ENCODE data around the gene KLHDC7B.

KLHDC7B gene

DNA sequence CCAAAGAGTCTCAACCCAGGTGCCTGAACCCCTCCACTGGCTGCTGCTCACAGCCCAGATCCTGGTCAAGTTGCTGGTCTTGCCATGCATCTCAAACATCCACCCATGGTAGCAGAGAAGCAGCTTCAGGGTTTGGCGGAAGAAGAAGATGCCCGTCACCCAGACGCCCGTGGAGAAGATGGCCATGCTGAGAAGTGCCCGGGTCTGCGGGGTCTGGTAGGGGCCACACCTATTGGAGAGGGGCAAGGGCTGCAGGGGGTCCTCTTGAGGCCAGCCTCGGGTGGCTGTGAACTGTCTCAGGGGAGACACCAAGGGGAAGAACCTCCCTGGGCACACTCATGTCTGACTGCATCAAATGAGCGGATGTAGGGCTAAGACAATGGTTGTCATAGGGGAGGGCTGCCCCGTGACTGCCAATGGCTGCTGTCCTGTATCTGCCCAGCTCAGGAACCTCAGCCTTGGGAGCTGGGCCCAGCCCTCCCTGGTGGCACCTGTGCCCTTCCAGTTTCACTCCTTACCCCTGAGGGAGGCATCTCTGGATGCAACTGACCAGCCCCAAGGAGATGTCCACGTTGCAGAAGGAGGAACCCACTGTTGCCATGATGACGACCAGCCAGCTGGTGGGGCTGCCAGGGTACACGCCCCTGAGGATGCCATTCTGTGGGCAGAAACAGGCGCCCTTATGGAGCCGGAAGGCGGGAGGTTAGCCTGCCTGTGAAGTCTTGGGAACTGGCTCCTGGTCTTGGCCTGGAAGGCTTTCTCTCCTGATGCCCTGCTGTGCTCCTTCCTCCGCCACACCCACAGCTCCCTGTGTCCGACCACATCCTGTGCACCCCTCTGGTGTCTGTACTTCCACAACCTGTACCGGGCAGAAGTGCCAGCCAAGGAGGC, 31.4 kb downstream of the KLHDC7B start:
- no peak for DNase-seq

DNA sequence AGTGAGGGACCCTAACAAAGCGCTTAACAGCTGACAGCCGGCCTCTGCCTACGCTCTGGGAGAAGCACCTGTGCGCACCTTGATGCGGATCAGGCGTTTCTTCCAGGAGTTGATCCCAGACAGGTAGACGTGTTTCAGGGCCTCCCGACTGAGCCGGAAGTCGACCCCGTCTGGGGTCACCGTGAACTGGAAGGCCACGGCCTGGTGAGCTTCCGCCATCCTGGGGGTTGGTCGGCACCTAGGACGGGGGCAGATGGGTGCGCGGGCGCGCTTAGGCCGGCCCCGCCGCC, 31.9 kb downstream of the KLHDC7B start:
- no peak for DNase-seq

DNA sequence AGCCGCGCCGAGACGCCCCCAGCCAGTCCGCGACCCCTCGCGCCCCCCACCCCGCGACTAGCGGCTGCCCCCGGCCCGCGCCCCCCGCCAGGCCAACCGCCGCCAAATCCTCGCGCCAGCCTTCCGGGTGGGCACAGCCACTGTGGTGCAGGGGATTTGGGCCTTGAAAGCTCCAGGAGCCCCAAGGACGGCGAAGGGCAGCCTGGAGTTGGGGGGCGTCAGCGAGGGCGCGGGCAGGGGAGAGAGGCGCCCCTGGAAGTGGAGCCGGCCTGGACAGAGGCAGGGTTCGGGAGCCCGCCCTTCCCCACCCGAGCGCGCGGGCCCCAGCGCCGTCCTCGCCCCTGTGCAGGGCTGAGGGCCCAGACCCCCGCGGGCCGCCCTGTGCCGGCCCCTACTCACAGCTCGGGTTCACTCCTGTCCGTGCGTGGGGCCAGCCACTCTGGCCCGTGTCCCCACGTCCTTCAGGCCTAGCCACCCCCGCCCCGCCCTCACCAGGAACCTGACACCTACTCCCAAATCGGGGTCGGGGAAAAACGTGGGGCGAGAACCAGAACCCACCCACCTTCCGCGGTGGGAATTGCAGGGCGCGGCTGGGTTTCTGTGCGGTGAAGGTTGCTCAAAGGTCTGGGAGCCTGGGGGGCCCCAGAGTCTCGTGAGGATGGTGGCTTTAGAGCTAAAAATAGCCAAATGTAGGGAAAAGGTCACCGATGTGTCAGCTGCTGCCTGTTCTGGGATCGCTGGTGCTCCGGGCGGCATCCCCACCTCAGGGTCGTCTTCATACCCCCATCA, 32.5 kb downstream of the KLHDC7B start, which contains the start of gene CPT1B:
TSS of gene CPT1B (minus strand) at position 441 of the 789 bp plus-strand sequence. CDS start 512 bp downstream, outside the sequence.
- DNase-seq, result no peak

DNA sequence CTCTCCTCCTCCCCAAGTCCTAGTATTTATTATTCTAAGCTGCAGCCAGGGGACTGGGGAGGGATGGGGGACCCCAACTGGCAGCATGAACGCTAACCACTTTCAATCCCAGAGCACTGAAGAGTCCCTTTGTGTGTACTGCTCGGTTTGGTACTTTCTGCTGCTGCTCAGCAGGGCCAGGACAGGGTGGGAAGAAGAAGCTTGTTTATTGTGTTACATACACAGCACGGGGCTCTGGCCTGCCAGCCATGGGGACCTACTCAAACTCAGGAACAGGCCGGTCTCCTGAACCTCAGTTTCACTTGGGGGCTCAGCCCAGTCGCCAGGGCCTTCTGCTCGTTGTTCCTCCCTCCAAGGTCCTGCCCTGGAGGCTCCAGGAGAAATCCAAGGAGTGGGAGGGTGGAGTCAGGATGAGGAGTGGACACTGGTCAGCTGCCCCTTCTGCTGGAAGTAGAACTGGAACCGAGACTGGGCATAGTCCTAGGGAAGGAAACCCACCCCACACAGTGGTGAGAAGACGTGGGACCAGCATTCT, 33.1 kb downstream of the KLHDC7B start:
- no peak for DNase-seq

DNA sequence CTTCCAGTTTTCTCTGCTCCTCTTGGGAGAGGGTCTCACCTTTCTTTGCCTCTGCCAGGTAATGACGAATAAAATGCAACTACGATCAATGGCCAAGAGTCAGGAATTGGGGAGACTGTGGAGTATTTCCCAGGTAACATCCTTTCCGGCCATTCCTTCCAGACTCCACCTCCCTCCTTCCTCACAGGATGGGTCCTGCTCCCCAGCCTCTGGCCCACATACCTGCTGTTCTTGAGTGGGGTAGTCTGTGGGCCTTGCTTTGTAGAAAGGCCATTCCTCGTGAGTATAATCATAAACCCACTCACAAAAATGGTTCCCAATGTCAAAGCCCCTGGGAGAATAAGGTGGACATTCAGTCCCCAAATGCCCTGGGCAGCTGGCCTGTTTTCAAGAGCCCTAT, 34.1 kb downstream of the KLHDC7B start:
- DNase-seq, result no peak

DNA sequence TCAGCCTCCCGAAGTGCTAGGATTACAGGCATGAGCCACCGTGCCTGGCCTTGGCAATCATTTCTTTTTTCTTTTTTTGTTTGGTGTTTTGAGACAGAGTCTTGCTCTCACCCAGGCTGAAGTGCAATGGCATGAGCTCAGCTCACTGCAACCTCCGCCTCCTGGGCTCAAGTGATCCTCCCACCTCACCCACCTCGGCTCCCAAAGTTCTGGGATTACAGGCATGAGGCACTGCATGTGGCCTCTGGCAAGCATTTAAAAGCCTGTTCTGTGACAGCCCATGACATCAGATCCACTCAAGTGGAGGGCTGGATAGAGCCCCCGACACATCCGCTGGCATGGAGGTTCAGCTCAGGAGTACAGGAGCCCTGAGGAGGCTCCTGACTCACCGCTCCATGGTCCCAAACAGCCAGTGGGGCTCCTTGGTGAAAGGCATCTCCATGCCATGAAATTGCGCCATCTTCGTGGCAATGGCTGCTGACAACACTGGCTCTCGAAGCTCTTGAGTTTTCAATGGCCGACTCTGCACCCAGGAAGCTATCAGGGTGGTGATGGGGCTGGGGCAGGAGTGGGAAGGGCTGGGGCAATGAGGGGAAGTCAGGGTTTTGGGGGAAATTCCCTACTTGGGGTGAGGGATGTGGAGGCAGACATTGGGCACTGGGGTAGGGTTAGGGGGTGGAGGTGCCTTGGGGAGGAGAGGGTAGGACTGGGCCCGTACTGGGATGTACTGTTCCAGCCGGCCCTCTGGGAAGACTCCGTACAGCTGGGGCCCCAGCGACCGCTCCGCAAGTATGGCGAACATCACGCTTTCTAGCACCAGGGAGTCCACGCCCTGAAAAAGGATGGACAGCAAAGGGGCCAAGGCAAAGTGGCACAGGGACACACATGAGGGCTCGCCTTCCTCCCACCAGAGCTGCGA, 35.6 kb downstream of the KLHDC7B start:
- no peak for DNase-seq

DNA sequence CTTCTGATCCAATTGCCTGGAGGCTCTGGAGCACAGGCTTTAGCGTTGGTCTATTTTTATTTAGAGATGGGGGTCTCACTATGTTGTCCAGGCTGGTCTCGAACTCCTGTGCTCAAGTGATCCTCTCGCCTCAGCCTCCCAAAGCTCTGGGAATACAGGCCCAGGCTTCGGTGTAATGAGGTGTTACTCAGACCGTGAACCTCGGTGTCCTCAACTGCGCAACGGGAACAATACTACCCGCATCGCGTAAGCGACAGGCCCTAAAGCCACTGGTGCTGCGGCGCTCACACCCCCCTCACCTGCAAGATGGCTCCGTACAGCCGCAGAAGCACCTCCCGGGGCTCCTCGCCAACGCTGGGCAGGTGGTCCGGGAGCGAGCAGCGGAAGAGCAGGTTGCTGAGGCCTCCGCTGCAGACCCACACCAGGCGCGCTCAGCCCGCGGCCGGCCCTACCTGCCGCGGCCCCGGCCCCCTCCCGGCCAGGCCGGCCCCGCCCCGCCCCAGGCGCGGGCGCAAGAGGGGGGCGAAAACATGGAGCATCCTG, 36.3 kb downstream of the KLHDC7B start:
- no peak for DNase-seq

DNA sequence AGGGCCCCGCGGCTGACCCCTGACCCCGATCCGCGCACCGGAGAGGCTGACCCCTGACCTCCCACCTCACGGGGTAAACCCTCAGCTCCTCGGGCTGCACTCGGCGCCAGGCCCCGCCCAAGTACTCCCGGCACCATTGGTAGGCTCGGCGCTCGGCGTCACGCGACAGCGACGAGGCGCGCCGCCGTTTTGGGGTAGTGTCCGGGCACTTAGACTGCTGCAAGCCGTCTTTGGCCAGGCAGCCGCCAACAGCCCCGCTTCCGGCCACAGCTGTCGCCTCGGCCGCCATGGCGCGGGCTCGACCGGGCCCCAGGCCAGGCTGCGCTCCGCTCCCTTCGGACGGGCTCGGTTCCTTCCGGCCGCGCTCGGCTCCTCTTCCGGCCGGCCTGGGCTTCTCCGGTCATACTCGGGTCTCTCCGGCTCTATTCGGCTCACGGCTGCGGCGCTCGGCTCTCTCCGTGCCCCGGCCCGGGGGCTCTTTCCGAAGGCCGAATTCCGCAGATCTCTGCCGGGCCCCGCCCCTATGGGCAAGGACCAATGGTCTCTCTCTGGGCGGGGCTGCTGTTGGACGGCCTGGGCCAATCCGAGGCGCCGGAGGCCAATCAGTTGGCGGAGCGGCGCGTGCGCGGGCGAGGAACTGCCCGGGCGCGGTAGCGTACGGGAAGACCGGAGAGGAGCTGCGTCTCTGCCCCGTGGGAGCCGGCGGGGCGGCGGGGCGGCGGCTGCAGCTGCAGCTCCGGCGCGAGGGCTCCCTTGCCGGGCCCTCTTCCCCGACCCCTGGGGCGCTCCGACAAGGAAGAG, 37.0 kb downstream of the KLHDC7B start, which contains the start of gene CHKB:
TSS of gene CHKB (minus strand) at position 357 of the 801 bp plus-strand sequence. CDS start at position 289, 68 bp downstream.
- DNase-seq, result peak; percentile 98

DNA sequence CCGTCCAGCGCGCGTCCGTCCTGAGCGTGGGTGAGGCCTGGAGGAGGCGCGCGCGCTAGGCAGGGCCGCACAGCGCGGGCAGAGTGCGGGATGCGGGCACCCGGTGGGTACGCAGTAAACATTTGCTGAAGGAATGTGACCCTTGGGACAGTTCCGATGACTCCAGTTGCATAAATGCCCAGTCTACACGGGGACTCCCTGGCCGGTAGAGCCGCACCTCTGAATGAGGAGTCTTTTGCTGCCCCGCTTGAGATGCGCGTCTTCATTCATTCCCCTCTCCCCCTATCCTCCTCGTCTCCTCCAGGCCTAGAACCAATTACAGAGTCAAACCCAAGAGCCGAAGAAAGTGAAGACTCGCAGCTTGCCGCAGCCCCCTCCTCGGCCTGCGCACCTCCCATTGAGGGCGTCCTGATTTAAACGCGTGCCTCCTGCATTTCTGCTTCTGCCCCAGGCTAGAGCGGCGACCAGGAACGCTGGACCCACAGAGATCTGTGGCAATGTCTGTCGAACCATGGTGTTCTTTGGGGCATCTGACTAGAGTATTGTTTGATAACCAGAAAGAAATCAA, 37.7 kb downstream of the KLHDC7B start:
- no peak for DNase-seq

DNA sequence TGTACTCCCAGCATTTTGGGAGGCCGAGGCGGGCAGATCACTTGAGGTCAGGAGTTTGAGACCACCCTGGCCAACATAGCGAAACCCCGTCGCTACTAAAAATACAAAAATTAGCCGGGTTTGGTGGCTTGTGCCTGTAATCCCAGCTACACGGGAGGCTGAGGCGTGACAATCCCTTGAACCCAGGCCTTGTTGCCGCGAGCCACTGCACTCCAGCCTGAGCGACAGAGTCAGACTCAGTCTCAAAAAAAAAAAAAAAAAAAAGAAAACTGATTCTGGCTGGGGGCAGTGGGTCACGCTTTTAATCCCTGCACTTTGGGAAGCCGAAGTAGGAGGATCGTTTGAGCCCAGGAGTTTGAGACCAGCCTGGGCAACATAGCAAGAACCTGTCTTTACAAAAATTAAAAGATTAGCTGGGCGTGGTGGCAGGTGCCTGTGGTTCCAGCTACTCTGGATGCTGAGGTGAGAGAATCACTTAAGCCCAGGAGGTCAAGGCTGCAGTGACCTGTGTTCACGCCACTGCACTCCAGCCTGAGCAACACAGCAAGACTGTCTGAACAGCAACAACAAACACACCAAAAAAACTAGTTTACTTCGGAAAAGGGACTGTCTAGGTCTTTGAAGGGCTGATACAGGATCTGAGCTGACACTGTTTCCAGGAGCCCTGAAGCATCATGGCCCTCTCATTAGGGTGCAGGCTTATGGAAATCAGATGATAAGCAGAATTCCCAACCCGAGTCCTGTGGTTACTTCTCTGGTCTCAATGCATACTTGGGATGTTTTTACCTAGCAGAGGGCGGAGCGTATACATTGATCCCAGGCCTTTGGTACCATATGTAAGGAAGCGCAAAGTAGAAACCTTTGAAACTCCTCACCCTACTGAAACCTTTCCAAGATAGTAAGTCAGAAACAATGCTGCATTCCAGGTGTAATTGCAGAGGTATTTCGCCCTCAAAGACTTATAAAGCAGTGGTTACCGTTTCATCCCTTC, 38.7 kb downstream of the KLHDC7B start:
- no peak for DNase-seq

DNA sequence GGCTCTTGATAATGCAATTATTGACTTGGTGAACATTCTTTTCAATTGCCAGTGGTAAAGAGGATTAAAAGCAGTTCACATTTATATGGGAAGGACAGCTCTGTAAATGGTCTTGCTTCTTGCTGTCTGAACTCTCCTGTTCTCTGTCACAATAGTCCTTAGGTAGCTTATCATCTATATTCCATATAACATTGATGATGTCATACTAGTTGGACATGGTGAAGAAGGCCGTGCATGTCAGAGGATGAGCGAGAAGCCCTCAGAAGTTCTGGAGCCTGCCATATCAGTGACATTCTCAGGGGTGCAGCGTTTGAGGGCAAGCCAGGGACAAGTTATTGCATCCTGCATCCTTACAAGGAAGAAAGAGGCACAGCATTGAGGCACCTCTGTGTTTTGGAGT, 39.5 kb downstream of the KLHDC7B start:
- DNase-seq, result no peak

DNA sequence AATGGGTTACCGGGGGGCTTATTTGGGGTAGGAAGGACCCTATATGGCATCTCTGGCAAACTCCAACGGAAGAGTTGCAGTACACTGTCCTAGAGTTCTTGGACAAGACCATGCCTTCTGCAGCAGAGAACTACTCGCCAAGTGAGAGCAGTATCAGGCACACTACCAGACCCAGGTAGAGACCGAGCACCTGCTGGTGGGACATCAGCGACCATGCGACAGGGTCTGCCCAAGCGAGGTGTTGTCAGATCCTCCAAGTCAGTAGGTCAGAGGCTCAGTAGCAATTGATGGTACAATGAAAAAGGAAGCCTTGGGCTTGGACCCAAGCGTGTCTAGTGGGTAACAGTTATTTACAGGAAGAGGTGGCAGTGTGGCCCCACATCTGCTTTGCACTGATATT, 40.1 kb downstream of the KLHDC7B start:
- DNase-seq, result no peak

DNA sequence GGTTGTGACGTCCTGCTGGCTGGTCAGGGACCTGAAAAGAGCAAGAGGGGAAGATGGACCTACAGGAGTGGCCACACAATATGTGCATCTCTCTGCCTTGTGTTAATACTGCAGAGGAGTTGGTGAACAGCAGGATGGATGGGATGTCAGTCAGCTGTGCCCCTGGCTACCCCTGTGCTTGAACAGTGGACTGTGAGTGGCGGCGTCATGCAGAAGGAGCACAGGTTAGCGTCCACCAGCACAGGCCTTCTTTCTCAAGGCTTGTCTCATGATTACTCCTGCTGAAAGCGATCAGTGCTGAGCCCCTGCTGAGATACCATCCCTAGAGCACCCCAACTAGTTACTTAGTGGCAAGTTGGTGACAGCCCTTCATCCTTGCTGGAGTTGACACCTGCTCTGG, 40.7 kb downstream of the KLHDC7B start:
- no peak for DNase-seq

DNA sequence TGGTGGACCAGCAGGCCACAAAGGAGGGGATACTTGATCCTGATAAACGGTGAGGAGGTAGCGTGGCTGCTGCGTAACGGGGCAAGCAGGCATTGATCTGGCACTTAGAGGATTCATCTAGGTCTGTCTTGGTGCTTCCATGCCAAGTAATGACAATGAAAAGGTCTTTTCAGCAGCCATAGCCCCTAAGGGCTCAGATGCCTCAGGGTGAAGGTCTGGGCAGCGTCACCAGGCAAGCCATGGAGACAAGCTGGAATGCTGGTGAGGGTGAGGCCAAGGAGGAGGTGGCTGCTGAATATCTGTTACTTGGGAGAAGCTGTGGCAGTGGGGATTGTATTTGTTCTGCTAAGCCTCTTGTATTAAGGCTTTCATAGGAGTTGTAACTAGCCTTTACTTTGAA, 41.7 kb downstream of the KLHDC7B start:
- no peak for DNase-seq

DNA sequence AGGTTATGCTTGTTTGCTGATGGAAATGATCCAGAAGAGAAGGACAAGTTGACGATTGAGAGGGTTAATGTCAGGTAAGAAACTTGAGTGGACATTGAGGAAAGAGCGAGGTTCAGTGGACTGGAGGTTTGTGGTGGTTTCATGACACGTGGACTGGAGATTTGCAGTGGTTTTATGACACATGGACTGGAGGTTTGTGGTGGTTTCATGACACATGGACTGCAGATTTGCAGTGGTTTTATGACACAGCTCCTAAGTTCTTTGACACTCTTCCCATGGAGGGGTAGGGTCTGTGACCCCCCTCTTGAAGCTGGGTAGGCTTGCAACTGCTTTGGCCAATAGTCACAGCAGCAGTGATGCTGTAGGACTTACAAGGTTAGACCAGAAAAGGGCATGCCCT, 49.5 kb downstream of the KLHDC7B start:
- no peak for DNase-seq

DNA sequence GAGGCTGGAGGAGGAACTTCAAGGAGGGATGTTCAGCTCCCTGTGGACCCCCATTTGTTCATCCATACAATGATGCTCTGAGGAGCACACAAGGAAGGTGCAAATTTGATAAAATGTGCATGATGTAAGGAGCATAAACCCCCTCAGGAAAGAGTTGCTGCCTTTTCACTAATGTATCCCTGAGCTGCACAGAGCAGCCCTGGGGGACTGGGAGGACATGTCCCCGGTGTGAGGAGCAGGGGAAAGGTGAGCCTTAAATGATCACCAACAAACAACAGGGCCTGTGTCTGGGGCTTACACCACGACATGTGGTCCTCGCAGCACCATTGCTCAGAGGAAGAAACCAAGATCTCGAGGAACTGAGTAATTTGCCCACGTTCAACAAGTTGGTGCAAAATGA, 51.4 kb downstream of the KLHDC7B start:
- no peak for DNase-seq

DNA sequence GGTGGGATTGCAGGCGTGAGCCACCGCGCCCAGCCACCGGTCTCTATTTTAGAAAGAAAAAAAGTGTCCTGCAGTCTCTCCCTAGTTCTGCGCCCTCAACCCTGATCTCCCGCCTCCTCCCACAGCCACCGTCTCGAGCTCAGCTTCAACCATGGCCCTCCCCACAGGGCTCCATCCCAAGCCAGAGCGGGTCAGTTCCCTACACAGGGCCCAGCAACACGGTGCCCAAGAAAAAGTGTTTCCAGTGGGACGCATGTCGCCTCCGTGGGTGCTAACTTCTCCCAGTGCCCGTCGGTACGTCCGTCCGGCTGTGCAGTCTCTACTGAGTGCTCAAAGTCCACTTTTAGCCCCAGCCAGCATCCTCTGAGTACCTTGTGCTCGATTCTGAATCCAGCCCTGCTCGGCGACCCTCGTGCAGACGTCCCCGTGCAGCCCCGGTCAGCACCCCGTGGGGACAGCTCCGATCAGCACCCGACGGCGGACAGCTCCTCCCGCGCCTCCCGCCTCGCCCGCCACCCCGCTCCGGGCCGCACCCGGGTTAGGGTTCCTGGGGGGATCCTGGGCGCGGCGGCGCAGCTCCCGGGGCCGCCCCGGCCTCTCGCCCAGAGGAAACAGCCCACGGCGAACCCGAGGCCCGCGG, 54.2 kb downstream of the KLHDC7B start:
- peak; percentile 83 for DNase-seq

DNA sequence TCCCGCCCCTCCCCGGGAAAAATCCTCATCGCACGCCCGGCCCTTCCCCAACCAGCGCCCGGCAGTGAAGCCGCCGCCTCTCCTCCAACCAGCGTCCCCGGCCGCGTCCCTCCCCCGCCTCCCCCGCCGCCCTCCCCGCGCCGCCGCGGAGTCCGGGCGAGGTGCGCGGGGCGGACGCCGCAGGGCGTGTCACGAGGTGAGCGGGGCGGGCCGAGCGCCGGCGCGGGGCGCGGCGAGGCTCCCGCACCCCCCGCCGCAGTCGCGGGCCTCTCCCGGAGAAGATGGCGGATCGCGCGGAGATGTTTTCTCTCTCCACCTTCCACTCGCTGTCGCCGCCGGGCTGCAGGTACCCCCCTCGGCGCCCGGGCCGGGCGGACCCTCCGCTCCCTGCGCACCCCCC, 54.8 kb downstream of the KLHDC7B start, which contains the start of gene MAPK8IP2:
TSS of gene MAPK8IP2 (plus strand) at position 256 of the 400 bp plus-strand sequence. CDS start at position 282, 26 bp downstream.
- DNase-seq, result no peak

Data from activated CD8-positive, alpha-beta memory T cell treated with anti-CD3 and anti-CD28 coated beads for 24 hours (primary cell).